Measurements from ENCODE around the gene NTN4. TPM values are rescaled to one million over a fixed set of nuclear protein-coding genes. Genes with fewer than 3 reads are reported as not detected.

Gene NTN4
- total RNA-seq, 1 donor from 2014 or later, result 63.9 TPM

DNA sequence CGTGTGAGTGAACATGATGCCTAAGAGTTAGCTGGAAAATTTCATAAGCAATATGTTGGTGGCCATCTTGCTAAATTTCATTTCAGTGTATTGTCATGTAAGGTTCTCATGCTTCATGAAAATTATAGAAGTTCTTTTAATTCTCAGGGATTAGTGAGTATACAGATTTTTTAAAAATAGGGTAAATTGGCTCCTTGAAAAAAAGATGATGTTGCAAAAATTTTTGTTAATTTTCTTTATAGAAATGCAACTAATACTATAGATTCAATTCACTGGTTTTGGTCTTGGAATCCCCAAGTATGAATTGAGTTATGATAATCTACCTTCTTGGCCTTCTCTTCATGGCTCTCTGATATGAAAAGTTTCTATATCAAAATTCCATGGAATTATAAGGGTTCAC lies 75.4 kb downstream of the NTN4 start:
- no peaks in the 10 kb centered on the region for H3K27me3 ChIP-seq
- H3K27ac ChIP-seq, result no peak overlapping the region
- H3K9me3 ChIP-seq, result no peaks in the 10 kb centered on the region
- intact Hi-C loops (cut with DNase I), result no loop called here
- H3K4me1 ChIP-seq, result peaks cover 0 to 8% of the 10 kb centered on the region in 2 donors
- DNase-seq (ENCODE audit: low spot score in 2 of 2), result no peak
- H3K4me3 ChIP-seq, result no peak overlapping the region
- TF ChIP-seq, protein P1, sequence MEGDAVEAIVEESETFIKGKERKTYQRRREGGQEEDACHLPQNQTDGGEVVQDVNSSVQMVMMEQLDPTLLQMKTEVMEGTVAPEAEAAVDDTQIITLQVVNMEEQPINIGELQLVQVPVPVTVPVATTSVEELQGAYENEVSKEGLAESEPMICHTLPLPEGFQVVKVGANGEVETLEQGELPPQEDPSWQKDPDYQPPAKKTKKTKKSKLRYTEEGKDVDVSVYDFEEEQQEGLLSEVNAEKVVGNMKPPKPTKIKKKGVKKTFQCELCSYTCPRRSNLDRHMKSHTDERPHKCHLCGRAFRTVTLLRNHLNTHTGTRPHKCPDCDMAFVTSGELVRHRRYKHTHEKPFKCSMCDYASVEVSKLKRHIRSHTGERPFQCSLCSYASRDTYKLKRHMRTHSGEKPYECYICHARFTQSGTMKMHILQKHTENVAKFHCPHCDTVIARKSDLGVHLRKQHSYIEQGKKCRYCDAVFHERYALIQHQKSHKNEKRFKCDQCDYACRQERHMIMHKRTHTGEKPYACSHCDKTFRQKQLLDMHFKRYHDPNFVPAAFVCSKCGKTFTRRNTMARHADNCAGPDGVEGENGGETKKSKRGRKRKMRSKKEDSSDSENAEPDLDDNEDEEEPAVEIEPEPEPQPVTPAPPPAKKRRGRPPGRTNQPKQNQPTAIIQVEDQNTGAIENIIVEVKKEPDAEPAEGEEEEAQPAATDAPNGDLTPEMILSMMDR (IDR thresholded peaks at IDR 0.05), result no peak
- H3K36me3 ChIP-seq, result peaks cover 4 to 5% of the 10 kb centered on the region in 2 donors

- Histone ChIP-seq H3K4me3 (no peak overlapping the region), H3K36me3 (peaks cover 5 to 7% of the 10 kb centered on the region in 2 donors), H3K9me3 (no peaks in the 10 kb centered on the region), H3K27me3 (no peaks in the 10 kb centered on the region), H3K27ac (no peak overlapping the region), H3K4me1 (no peaks in the 10 kb centered on the region)
- no peak for DNase-seq (ENCODE audit: low spot score in 2 of 2)
- TF ChIP-seq, protein P1 (IDR thresholded peaks at IDR 0.05), result no peak
- intact Hi-C loops (cut with DNase I), result no loop called here
Measured at GRCh38 chr12:95712269-95712668, 78.3 kb downstream of the NTN4 start.

GRCh38 chr12:95710386-95710785 lies 80.2 kb downstream of the NTN4 start:
- H3K4me3 ChIP-seq, result no peak overlapping the region
- DNase-seq (ENCODE audit: low spot score in 2 of 2), result no peak
- no peaks in the 10 kb centered on the region for H3K9me3 ChIP-seq
- peaks cover 5 to 7% of the 10 kb centered on the region in 2 donors for H3K36me3 ChIP-seq
- H3K4me1 ChIP-seq, result peaks cover 0 to 5% of the 10 kb centered on the region in 2 donors
- no peaks in the 10 kb centered on the region for H3K27me3 ChIP-seq
- TF ChIP-seq, protein P1 (IDR thresholded peaks at IDR 0.05), result no peak
- intact Hi-C loops (cut with DNase I), result no loop called here
- no peak overlapping the region for H3K27ac ChIP-seq

DNA sequence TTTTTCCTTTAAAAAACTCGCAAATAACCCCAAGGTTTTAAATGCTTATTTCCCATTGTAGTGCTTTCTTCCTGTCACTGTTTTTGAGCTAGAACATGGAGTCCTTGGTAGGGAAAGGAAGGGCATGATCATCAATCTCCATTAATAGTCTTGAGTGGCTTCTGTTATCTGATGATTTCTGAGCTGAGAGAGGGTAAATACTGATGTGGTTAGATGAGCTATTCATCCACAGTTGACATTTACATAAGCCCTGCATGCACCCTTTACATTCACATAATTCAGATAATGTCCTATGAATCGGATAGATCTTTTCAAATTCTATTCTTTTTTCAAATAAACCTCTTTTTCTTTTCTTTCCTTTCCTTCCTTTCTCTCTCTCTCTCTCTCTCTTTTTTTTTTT lies 81.4 kb downstream of the NTN4 start:
- Histone ChIP-seq H3K27ac (no peak overlapping the region), H3K36me3 (peaks cover 5 to 7% of the 10 kb centered on the region in 2 donors), H3K4me3 (no peak overlapping the region), H3K4me1 (peaks cover 0 to 8% of the 10 kb centered on the region in 2 donors), H3K27me3 (no peaks in the 10 kb centered on the region), H3K9me3 (no peaks in the 10 kb centered on the region)
- intact Hi-C loops (cut with DNase I), result no loop called here
- TF ChIP-seq, protein P1 (IDR thresholded peaks at IDR 0.05), result no peak
- no peak for DNase-seq (ENCODE audit: low spot score in 2 of 2)

- TF ChIP-seq, protein P1 (IDR thresholded peaks at IDR 0.05), result no peak
- DNase-seq (ENCODE audit: low spot score in 2 of 2), result no peak
- intact Hi-C loops (cut with DNase I), result no loop called here
- no peaks in the 10 kb centered on the region for H3K27me3 ChIP-seq
- H3K36me3 ChIP-seq, result peaks cover 0 to 3% of the 10 kb centered on the region in 2 donors
- H3K4me1 ChIP-seq, result peaks cover 0 to 13% of the 10 kb centered on the region in 2 donors
- no peaks in the 10 kb centered on the region for H3K9me3 ChIP-seq
- peak overlapping the region; percentile 20 to 57 for H3K27ac ChIP-seq
- no peak overlapping the region for H3K4me3 ChIP-seq
Measured at GRCh38 chr12:95705143-95705542, 85.4 kb downstream of the NTN4 start.

DNA sequence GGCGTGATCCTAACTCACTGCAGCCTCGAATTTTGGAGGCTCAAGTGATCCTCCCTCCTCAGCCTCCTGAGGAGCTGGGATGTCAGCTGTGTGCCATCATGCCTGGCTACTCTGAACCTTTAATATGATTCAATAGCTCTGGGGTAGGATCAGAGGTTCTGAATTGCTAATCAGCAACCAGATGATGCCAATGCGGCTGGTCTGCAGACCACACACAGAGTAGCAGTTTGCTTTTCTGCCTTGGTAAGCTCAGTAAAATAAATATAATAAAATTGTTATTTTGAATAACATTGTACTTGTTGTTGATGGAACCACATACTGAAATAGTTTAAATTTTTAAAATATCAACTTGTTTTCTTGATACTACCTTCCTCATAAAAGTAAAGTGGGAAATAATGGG lies 86.6 kb downstream of the NTN4 start:
- Histone ChIP-seq H3K4me1 (peaks cover 7 to 21% of the 10 kb centered on the region in 2 donors), H3K9me3 (no peaks in the 10 kb centered on the region), H3K27me3 (no peaks in the 10 kb centered on the region), H3K36me3 (no peaks in the 10 kb centered on the region), H3K4me3 (no peak overlapping the region), H3K27ac (no peak overlapping the region)
- TF ChIP-seq, protein P1 (IDR thresholded peaks at IDR 0.05), result no peak
- intact Hi-C loops (cut with DNase I), result loop anchor here (5.0 kb wide), 1 partner anchor 33 kb away; no protein-coding TSS in a partner anchor
- no peak for DNase-seq (ENCODE audit: low spot score in 2 of 2)
